GM12878 (cell line): ENCODE results near the gene SRSF11. TPM values are rescaled to one million over a fixed set of nuclear protein-coding genes. Genes with fewer than 3 reads are reported as not detected.
A peak's percentile ranks its signal among the peaks of the same experiment; 100 is the strongest.

Experiments
- ATAC-seq: fragments of 200-7000 bp; cut with Tn5 transposase; 3 replicates; pipeline ENCODE4 v1.9.1; 2020; ENCODE audit warnings: mild to moderate bottlenecking, moderate library complexity
- BruUV-seq: library from RNA; stranded (reverse); fragments of 400-500 nt; replicated peaks from 2 replicates; lab custom pipeline; 2021; lab: Mats Ljungman, UMichigan
- CTCF ChIA-PET: fragments of 300-600 bp; sonication (Branson Sonifier 250); formaldehyde crosslinking; extraction: SDS; loops from one replicate; lab custom pipeline; 2021; ENCODE audit warnings: inconsistent platforms; lab: Yijun Ruan, JAX
- POLR2A ChIA-PET: fragments of 350-600 bp; formaldehyde crosslinking; extraction: SDS; loops from one replicate; lab custom pipeline; 2021; ENCODE audit warnings: inconsistent platforms; lab: Charles Lee
- RAD21 ChIA-PET: fragments of 300-600 bp; sonication (Branson Sonifier 250); formaldehyde crosslinking; loops from one replicate; lab custom pipeline; 2023; ENCODE audit warnings: antibody characterized with exemption; ENCODE audit not compliant: unreplicated experiment; lab: Charles Lee
- SMC1A ChIA-PET: fragments of 300-600 bp; sonication (Branson Sonifier 250); formaldehyde crosslinking; loops from one replicate; lab custom pipeline; 2023; ENCODE audit not compliant: unreplicated experiment, uncharacterized antibody; lab: Charles Lee
- DNase-seq: peaks from one replicate; pipeline ENCODE4 v3.0.0-alpha.2; 2011; ENCODE audit warnings: low read depth, low spot score
- FAIRE-seq: peaks from 3 replicates; lab custom pipeline; 2011; peaks lifted over from hg19 to GRCh38; lab: Jason Lieb, UNC
- H2AFZ ChIP-seq: 2 replicates; pipeline ENCODE4 v1.6.0; 2011; ENCODE audit warnings: low read depth, low read length, control low read depth; ENCODE audit not compliant: control insufficient read depth
- H3K27ac ChIP-seq: 2 replicates; pipeline ENCODE4 v1.5.1; 2011; ENCODE audit warnings: control low read depth; ENCODE audit not compliant: control insufficient read depth, insufficient read depth
- H3K27me3 ChIP-seq, 2 experiments: replicated peaks in 1 of 2; 2 replicates each; pipeline versions ENCODE4 v1.6.0 to v1.6.1; 2011; ENCODE audit warnings: low read length in 1 of 2; ENCODE audit not compliant: control insufficient read depth in 2 of 2, insufficient read depth in 2 of 2
- H3K36me3 ChIP-seq, 2 experiments: 2 replicates each; pipeline ENCODE4 v1.5.1; 2011; ENCODE audit warnings: low read length in 1 of 2; ENCODE audit not compliant: control insufficient read depth in 2 of 2, insufficient read depth in 2 of 2
- H3K4me1 ChIP-seq: 2 replicates; pipeline ENCODE4 v1.6.1; 2011; ENCODE audit warnings: mild to moderate bottlenecking, low read length, moderate library complexity, mixed read lengths; ENCODE audit not compliant: control insufficient read depth, insufficient read depth
- H3K4me2 ChIP-seq: 2 replicates; pipeline ENCODE4 v1.6.0; 2011; ENCODE audit warnings: control low read depth; ENCODE audit not compliant: control insufficient read depth, insufficient read depth
- H3K4me3 ChIP-seq: fragments of 200-600 bp; sonication (generic); 2 replicates; pipeline ENCODE4 v1.5.1; 2016
- H3K79me2 ChIP-seq: 2 replicates; pipeline ENCODE4 v1.6.0; 2011; ENCODE audit warnings: low read length; ENCODE audit not compliant: control insufficient read depth, insufficient read depth
- H3K9ac ChIP-seq: 2 replicates; pipeline ENCODE4 v1.8.0; 2011; ENCODE audit warnings: low read length, control low read depth, mixed read lengths; ENCODE audit not compliant: control insufficient read depth, insufficient read depth
- H3K9me3 ChIP-seq: replicated peaks from 3 replicates; pipeline ENCODE4 v1.5.1; 2011; ENCODE audit warnings: mild to moderate bottlenecking, low read length; ENCODE audit not compliant: control insufficient read depth, insufficient read depth
- H4K20me1 ChIP-seq: 2 replicates; pipeline ENCODE4 v1.6.0; 2011; ENCODE audit not compliant: control insufficient read depth, insufficient read depth
- ATF7 ChIP-seq: fragments of 450-650 bp; IDR thresholded peaks from 2 replicates; pipeline ENCODE4 v1.6.1; 2016; ENCODE audit warnings: low read depth, mild to moderate bottlenecking
- E4F1 ChIP-seq: fragments of 450-650 bp; IDR thresholded peaks from 2 replicates; pipeline ENCODE4 v1.6.1; 2018; ENCODE audit warnings: borderline replicate concordance, mild to moderate bottlenecking; ENCODE audit not compliant: partially characterized antibody
- SIN3A ChIP-seq: IDR thresholded peaks from 2 replicates; pipeline ENCODE4 v1.6.1; 2012; ENCODE audit warnings: low read depth, low read length, improper control_type of control experiment
- SPI1 ChIP-seq: IDR thresholded peaks from 2 replicates; pipeline ENCODE4 v1.6.1; 2011; ENCODE audit warnings: low read depth, mild to moderate bottlenecking, low read length, moderate library complexity, borderline replicate concordance; ENCODE audit not compliant: insufficient read depth
- WGBS: methylation state at CpG from one replicate; pipeline ENCODE4 v1.1.6; 2016; ENCODE audit warnings: low lambda C conversion rate; ENCODE audit not compliant: insufficient replicate concordance, insufficient coverage; ENCODE audit errors: missing lambda C conversion rate; 5-methylcytosine and 5-hydroxymethylcytosine counted together
- in situ Hi-C: fragments of 300-500 bp; cut with MboI; formaldehyde crosslinking; loops from 9 replicates; pipeline ENCODE4 v1.14.3; 2018; ENCODE audit warnings: mixed read lengths
- intact Hi-C: fragments of 100-400 bp; cut with micrococcal nuclease; formaldehyde crosslinking; loops from one replicate; pipeline ENCODE4 v1.14.2; 2022; ENCODE audit not compliant: unreplicated experiment
- polyA plus RNA-seq, 11 experiments: library from polyadenylated mRNA; depleted of rRNA in 4 of 11; unstranded in 6 of 11; stranded (reverse) in 5 of 11; fragments of >200 nt; fragmentation: Nextera tagmentation in 4 of 11; fragmentation: Illumina TruSeq in 1 of 11; extraction: Ambion mirVana in 4 of 11; extraction: Trizol in 1 of 11; gene quantifications; 1 replicate in 1 of 11; 2 replicates in 10 of 11; pipeline versions ENCODE4 v1.2.1 to v1.2.3, GENCODE V29; 2011 to 2016; ENCODE audit warnings: inconsistent platforms in 2 of 11, missing spikeins in 2 of 11, low read depth in 1 of 11
- total RNA-seq, 4 experiments: library from RNA; depleted of rRNA in 3 of 4; stranded (reverse); fragments of >200 nt in 3 of 4; fragmentation: Illumina TruSeq in 1 of 4; extraction: Trizol in 1 of 4; gene quantifications; 2 replicates each; pipeline versions ENCODE4 v1.2.1 to v1.2.3, GENCODE V29; 2013 to 2021

Gene SRSF11
- total and polyA plus RNA-seq, 10 of the 15 experiments (the other 5 are each of a cell fraction or from before 2014, with no cell fraction given), result 83.0 to 424 (median 207) TPM

GRCh38 chr1:70222716-70223235 lies 1.6 kb downstream of the SRSF11 start:
- POLR2A ChIA-PET, result interaction anchor here (1.1 to 1.2 kb wide), 2 partner anchors 12 to 19 kb away, joined by 3 read pairs; no protein-coding TSS in a partner anchor
- intact Hi-C loops, result loop anchor here (5.0 kb wide), 1 partner anchor 130 kb away; the partner anchor contains the start of gene ANKRD13C
- peak overlapping the region; percentile 99 for H3K9ac ChIP-seq

More at GRCh38 chr1:70222716-70223235, 1.6 kb downstream of the SRSF11 start:
- FAIRE-seq (no peak), DNase-seq (no peak), ATAC-seq (no peak)
- Histone ChIP-seq H4K20me1 (no peaks in the 10 kb centered on the region), H3K79me2 (peaks cover 81% of the 10 kb centered on the region), H3K9me3 (no peaks in the 10 kb centered on the region), H3K4me1 (peaks cover 6% of the 10 kb centered on the region), H3K36me3 (peaks cover 0 to 14% of the 10 kb centered on the region in 2 experiments; a peak in 3 of 4 replicates), H2AFZ (no peak overlapping the region), H3K27me3 (no peaks in the 10 kb centered on the region), H3K27ac (no peak overlapping the region), H3K4me3 (peak overlapping the region; percentile 88)
- in situ Hi-C loops, result no loop called here
- SMC1A ChIA-PET, result interaction anchor here (0.9 kb wide), 1 partner anchor 16 kb away, joined by 4 read pairs; no protein-coding TSS in a partner anchor
- WGBS, result 0% methylated on average over 3 of the region's 3 CpGs
- CTCF ChIA-PET, result interaction anchor here (1.0 to 1.5 kb wide), 2 partner anchors 10 to 14 kb away, joined by 3 to 4 read pairs; no protein-coding TSS in a partner anchor
- BruUV-seq, result no TSS peak
- TF ChIP-seq ATF7 (0 out of 2 replicates have a peak, but pooled peaks have one; percentile 30), E4F1 (no peak), SIN3A (no peak), SPI1 (no peak)
- TF ChIP-seq, all 136 proteins: peak for 1
- H3K4me2 ChIP-seq, result peak overlapping the region; percentile 87
- RAD21 ChIA-PET, result interaction anchor here (1.0 kb wide), 1 partner anchor 13 kb away, joined by 4 read pairs; no protein-coding TSS in a partner anchor
